ENCODE measurements around the gene EPHB1. TPM values are rescaled to one million over a fixed set of nuclear protein-coding genes. Genes with fewer than 3 reads are reported as not detected.

EPHB1 gene
- total RNA-seq, 1 experiment from 2014 or later = 0.73 TPM

GRCh38 chr3:135072431-135072830 lies 277.4 kb downstream of the EPHB1 start:
- peaks cover 8% of the 10 kb centered on the region for H3K27me3 Mint-ChIP-seq (ENCODE audit: unreplicated experiment)
- no peak overlapping the region for H3K4me3 Mint-ChIP-seq (ENCODE audit: low read depth, unreplicated experiment)
- no peaks in the 10 kb centered on the region for H3K36me3 Mint-ChIP-seq (ENCODE audit: insufficient read depth, unreplicated experiment)
- no peaks in the 10 kb centered on the region for H3K4me1 Mint-ChIP-seq (ENCODE audit: low read depth, unreplicated experiment)
- peaks cover 5% of the 10 kb centered on the region for H3K9me3 Mint-ChIP-seq (ENCODE audit: low read depth, unreplicated experiment)
- no peak for DNase-seq
- no TSS peak for BruUV-seq (replicated peaks)
- CTCF ChIA-PET = interaction anchor here (1.1 kb wide), 1 partner anchor 12 kb away, joined by 3 read pairs; no protein-coding TSS in a partner anchor
- H3K27ac Mint-ChIP-seq (ENCODE audit: unreplicated experiment) = no peak overlapping the region
- no peak for TF ChIP-seq CTCF (IDR thresholded peaks at IDR 0.05; ENCODE audit: unreplicated experiment)
- intact Hi-C loops (cut with micrococcal nuclease; ENCODE audit: unreplicated experiment) = no loop called here

- no peak for TF ChIP-seq CTCF (IDR thresholded peaks at IDR 0.05; ENCODE audit: unreplicated experiment)
- H3K4me1 Mint-ChIP-seq (ENCODE audit: low read depth, unreplicated experiment) = no peaks in the 10 kb centered on the region
- no peak overlapping the region for H3K4me3 Mint-ChIP-seq (ENCODE audit: low read depth, unreplicated experiment)
- peaks cover 26% of the 10 kb centered on the region for H3K27me3 Mint-ChIP-seq (ENCODE audit: unreplicated experiment)
- intact Hi-C loops (cut with micrococcal nuclease; ENCODE audit: unreplicated experiment) = no loop called here
- no peaks in the 10 kb centered on the region for H3K36me3 Mint-ChIP-seq (ENCODE audit: insufficient read depth, unreplicated experiment)
- CTCF ChIA-PET = no interaction called here
- H3K9me3 Mint-ChIP-seq (ENCODE audit: low read depth, unreplicated experiment) = peaks cover 5% of the 10 kb centered on the region
- no TSS peak for BruUV-seq (replicated peaks)
- no peak for DNase-seq
- H3K27ac Mint-ChIP-seq (ENCODE audit: unreplicated experiment) = no peak overlapping the region
Observed at GRCh38 chr3:135075157-135075556, 280.1 kb downstream of the EPHB1 start.

- Mint-ChIP-seq H3K36me3 (ENCODE audit: insufficient read depth, unreplicated experiment) (no peaks in the 10 kb centered on the region), H3K9me3 (ENCODE audit: low read depth, unreplicated experiment) (peaks cover 5% of the 10 kb centered on the region), H3K4me1 (ENCODE audit: low read depth, unreplicated experiment) (no peaks in the 10 kb centered on the region), H3K27me3 (ENCODE audit: unreplicated experiment) (peaks cover 30% of the 10 kb centered on the region), H3K4me3 (ENCODE audit: low read depth, unreplicated experiment) (no peak overlapping the region), H3K27ac (ENCODE audit: unreplicated experiment) (no peak overlapping the region)
- CTCF ChIA-PET = no interaction called here
- no TSS peak for BruUV-seq (replicated peaks)
- intact Hi-C loops (cut with micrococcal nuclease; ENCODE audit: unreplicated experiment) = no loop called here
- TF ChIP-seq CTCF (IDR thresholded peaks at IDR 0.05; ENCODE audit: unreplicated experiment) = no peak
- DNase-seq = no peak
Observed at GRCh38 chr3:135076341-135076740, 281.3 kb downstream of the EPHB1 start.

GRCh38 chr3:135077186-135077585 lies 282.1 kb downstream of the EPHB1 start:
- CTCF ChIA-PET = no interaction called here
- TF ChIP-seq CTCF (IDR thresholded peaks at IDR 0.05; ENCODE audit: unreplicated experiment) = no peak
- no TSS peak for BruUV-seq (replicated peaks)
- Mint-ChIP-seq H3K9me3 (ENCODE audit: low read depth, unreplicated experiment) (peaks cover 5% of the 10 kb centered on the region), H3K27me3 (ENCODE audit: unreplicated experiment) (peaks cover 38% of the 10 kb centered on the region), H3K27ac (ENCODE audit: unreplicated experiment) (no peak overlapping the region), H3K36me3 (ENCODE audit: insufficient read depth, unreplicated experiment) (no peaks in the 10 kb centered on the region), H3K4me1 (ENCODE audit: low read depth, unreplicated experiment) (no peaks in the 10 kb centered on the region), H3K4me3 (ENCODE audit: low read depth, unreplicated experiment) (no peak overlapping the region)
- intact Hi-C loops (cut with micrococcal nuclease; ENCODE audit: unreplicated experiment) = no loop called here
- no peak for DNase-seq

Measured in Calu3 (cell line).